ENCODE measurements around the gene SLC6A6.

DNA sequence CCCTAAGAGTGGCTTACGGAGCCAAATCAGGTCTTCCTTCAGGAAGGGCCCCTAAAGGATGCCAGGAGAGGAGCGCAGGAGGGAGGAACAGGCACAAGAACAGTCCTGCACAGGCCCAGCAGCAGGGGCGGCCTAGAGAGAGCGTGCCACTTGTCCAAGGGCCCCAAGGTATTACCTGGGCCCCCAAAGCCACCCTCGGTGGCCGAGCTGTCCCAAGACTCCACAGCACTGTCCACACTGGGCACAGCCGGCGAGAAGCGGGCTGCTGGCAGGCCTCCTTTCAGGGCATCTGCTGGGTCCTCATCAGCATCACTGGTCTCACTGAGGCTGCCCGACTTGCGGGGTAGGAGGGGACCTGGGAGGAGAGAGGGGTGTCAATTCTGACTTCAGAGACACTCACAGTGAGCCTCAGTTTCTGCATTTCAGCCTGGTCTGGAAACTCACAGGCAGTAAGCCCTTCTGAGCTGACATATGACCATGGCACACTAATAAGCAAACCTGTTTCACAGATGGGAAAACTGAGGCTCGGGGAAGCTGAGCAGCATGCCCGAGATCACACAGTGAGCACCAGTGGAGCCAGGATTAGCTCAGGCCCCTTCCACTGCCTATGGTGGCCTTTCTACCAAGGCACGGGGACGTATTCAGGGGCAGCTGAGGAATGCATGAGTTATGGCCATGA is 104.4 kb downstream of the SLC6A6 start:
- TF ChIP-seq, protein P1, sequence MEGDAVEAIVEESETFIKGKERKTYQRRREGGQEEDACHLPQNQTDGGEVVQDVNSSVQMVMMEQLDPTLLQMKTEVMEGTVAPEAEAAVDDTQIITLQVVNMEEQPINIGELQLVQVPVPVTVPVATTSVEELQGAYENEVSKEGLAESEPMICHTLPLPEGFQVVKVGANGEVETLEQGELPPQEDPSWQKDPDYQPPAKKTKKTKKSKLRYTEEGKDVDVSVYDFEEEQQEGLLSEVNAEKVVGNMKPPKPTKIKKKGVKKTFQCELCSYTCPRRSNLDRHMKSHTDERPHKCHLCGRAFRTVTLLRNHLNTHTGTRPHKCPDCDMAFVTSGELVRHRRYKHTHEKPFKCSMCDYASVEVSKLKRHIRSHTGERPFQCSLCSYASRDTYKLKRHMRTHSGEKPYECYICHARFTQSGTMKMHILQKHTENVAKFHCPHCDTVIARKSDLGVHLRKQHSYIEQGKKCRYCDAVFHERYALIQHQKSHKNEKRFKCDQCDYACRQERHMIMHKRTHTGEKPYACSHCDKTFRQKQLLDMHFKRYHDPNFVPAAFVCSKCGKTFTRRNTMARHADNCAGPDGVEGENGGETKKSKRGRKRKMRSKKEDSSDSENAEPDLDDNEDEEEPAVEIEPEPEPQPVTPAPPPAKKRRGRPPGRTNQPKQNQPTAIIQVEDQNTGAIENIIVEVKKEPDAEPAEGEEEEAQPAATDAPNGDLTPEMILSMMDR (conservative IDR thresholded peaks at IDR 0.05; ENCODE audit: low read depth in 2 of 2) = no peak
- TF ChIP-seq POLR2AphosphoS5 (IDR thresholded peaks at IDR 0.05; ENCODE audit: low read depth) = no peak

Measured in GM23338 (cell line).